Keratinocyte (primary cell): ENCODE data around the gene PGLYRP2. TPM values are rescaled to one million over a fixed set of nuclear protein-coding genes. Genes with fewer than 3 reads are reported as not detected.

Source experiments
- DNase-seq: peaks from one replicate; pipeline ENCODE4 v3.0.0-alpha.2; 2011; ENCODE audit warnings: low read depth, missing footprints, low spot score
- FAIRE-seq: peaks from 2 replicates; lab custom pipeline; 2011; peaks lifted over from hg19 to GRCh38; lab: Jason Lieb, UNC
- H2AFZ ChIP-seq: 2 replicates; pipeline ENCODE4 v1.6.0; 2012; ENCODE audit warnings: low read length, control low read depth, inconsistent platforms; ENCODE audit not compliant: control insufficient read depth
- H3K27ac ChIP-seq: 2 replicates; pipeline ENCODE4 v1.5.1; 2011; ENCODE audit warnings: low read length; ENCODE audit not compliant: control insufficient read depth, insufficient read depth
- H3K27me3 ChIP-seq: 3 replicates; pipeline ENCODE4 v1.6.0; 2011; ENCODE audit warnings: low read length; ENCODE audit not compliant: control insufficient read depth, insufficient read depth; ENCODE audit errors: extremely low read depth
- H3K36me3 ChIP-seq, 2 experiments: 2 replicates in 1 of 2; 3 replicates in 1 of 2; pipeline ENCODE4 v1.5.1; 2011; ENCODE audit warnings: low read length in 2 of 2, mild to moderate bottlenecking in 1 of 2; ENCODE audit not compliant: control insufficient read depth in 2 of 2, insufficient read depth in 2 of 2; ENCODE audit errors: extremely low read depth in 1 of 2
- H3K4me1 ChIP-seq: 3 replicates; pipeline ENCODE4 v1.5.1; 2011; ENCODE audit warnings: low read length; ENCODE audit not compliant: control insufficient read depth, insufficient read depth; ENCODE audit errors: extremely low read depth
- H3K4me2 ChIP-seq: 3 replicates; pipeline ENCODE4 v1.6.0; 2011; ENCODE audit warnings: low read depth, low read length; ENCODE audit not compliant: control insufficient read depth, insufficient read depth; ENCODE audit errors: extremely low read depth
- H3K4me3 ChIP-seq, 3 experiments: fragments of 200-600 bp in 1 of 3; sonication (generic) in 1 of 3; 2 replicates in 2 of 3; 3 replicates in 1 of 3; pipeline ENCODE4 v1.5.1; 2011 to 2016; ENCODE audit warnings: low read length in 3 of 3, mild to moderate bottlenecking in 3 of 3, control low read depth in 2 of 3, inconsistent platforms in 1 of 3, low read depth in 1 of 3, mixed read lengths in 1 of 3, mixed run types in 1 of 3, moderate library complexity in 1 of 3; ENCODE audit not compliant: control insufficient read depth in 2 of 3, insufficient read depth in 2 of 3; ENCODE audit errors: extremely low read depth in 1 of 3
- H3K79me2 ChIP-seq: 2 replicates; pipeline ENCODE4 v1.6.0; 2012; ENCODE audit warnings: low read length; ENCODE audit not compliant: control insufficient read depth, insufficient read depth
- H3K9ac ChIP-seq: 3 replicates; pipeline ENCODE4 v1.6.0; 2011; ENCODE audit warnings: low read length; ENCODE audit not compliant: control insufficient read depth, insufficient read depth; ENCODE audit errors: extremely low read depth
- H3K9me1 ChIP-seq: 3 replicates; pipeline ENCODE4 v1.6.0; 2011; ENCODE audit warnings: low read length; ENCODE audit not compliant: control insufficient read depth, insufficient read depth; ENCODE audit errors: extremely low read depth
- H3K9me3 ChIP-seq: 2 replicates; pipeline ENCODE4 v1.5.1; 2012; ENCODE audit warnings: low read depth, low read length; ENCODE audit not compliant: control insufficient read depth
- H4K20me1 ChIP-seq: 3 replicates; pipeline ENCODE4 v1.6.0; 2011; ENCODE audit warnings: low read length; ENCODE audit not compliant: control insufficient read depth, insufficient read depth; ENCODE audit errors: extremely low read depth
- CTCF ChIP-seq, 3 experiments: IDR thresholded peaks in 1 of 3; conservative IDR thresholded peaks in 1 of 3; optimal IDR thresholded peaks in 1 of 3; 2 replicates in 2 of 3; 3 replicates in 1 of 3; pipeline versions ENCODE3 to v1.5.1; 2011; ENCODE audit warnings: low read length in 3 of 3, mild to moderate bottlenecking in 3 of 3, moderate library complexity in 2 of 3, control low read depth in 1 of 3, inconsistent platforms in 1 of 3; ENCODE audit not compliant: insufficient read depth in 2 of 3; ENCODE audit errors: extremely low read depth in 1 of 3
- EZH2 ChIP-seq: IDR thresholded peaks from one replicate; pipeline ENCODE4 v1.6.1; 2012; ENCODE audit warnings: inconsistent platforms, mild to moderate bottlenecking, low read length, moderate library complexity
- dilution Hi-C: fragments of 300-500 bp; cut with MboI; formaldehyde crosslinking; loops from one replicate; pipeline ENCODE4 v1.7.0; 2020; ENCODE audit warnings: low sequenced_read_pairs; ENCODE audit not compliant: extremely low pct_ligation_motif_present
- polyA plus RNA-seq, 5 experiments: library from polyadenylated mRNA; depleted of rRNA in 3 of 5; stranded (reverse) in 3 of 5; stranded (forward) in 1 of 5; unstranded in 1 of 5; fragments of >200 nt; gene quantifications; 1 replicate in 1 of 5; 2 replicates in 3 of 5; 3 replicates in 1 of 5; pipeline versions ENCODE4 v1.2.1 to v1.2.3, GENCODE V29; 2011 to 2012; ENCODE audit warnings: missing spikeins in 2 of 5, low read depth in 1 of 5, low replicate concordance in 1 of 5

The PGLYRP2 gene
- polyA plus RNA-seq, 1 donor (not counting 4 experiments of a cell fraction or from before 2014, with no cell fraction given), result not detected

- no peak overlapping the region for H3K27ac ChIP-seq
- no peaks in the 10 kb centered on the region for H4K20me1 ChIP-seq
- no peaks in the 10 kb centered on the region for H3K79me2 ChIP-seq
- no peak overlapping the region for H3K4me3 ChIP-seq
- H3K9me3 ChIP-seq, result no peaks in the 10 kb centered on the region
- H3K36me3 ChIP-seq, result no peaks in the 10 kb centered on the region
- dilution Hi-C loops, result no loop called here
- FAIRE-seq (no peak), DNase-seq (no peak)
- no peak overlapping the region for H3K4me2 ChIP-seq
- H3K27me3 ChIP-seq, result peaks cover 5% of the 10 kb centered on the region
- H3K9ac ChIP-seq, result no peak overlapping the region
- no peaks in the 10 kb centered on the region for H3K9me1 ChIP-seq
- no peak for TF ChIP-seq EZH2
- no peak for TF ChIP-seq CTCF (optimal IDR thresholded peaks at IDR 0.05 in 1 of 3, IDR thresholded peaks at IDR 0.05 in 1 of 3, conservative IDR thresholded peaks at IDR 0.05 in 1 of 3; ENCODE audit: extremely low read depth in 1 of 3, insufficient read depth in 2 of 3, low read length in 3 of 3)
- H3K4me1 ChIP-seq, result no peaks in the 10 kb centered on the region
- no peak overlapping the region for H2AFZ ChIP-seq
Observed at GRCh38 chr19:15447057-15447456, 32.2 kb downstream of the PGLYRP2 start.

- H3K36me3 ChIP-seq, result no peaks in the 10 kb centered on the region
- no peak overlapping the region for H3K9ac ChIP-seq
- no peaks in the 10 kb centered on the region for H4K20me1 ChIP-seq
- peaks cover 5% of the 10 kb centered on the region for H3K27me3 ChIP-seq
- H3K9me3 ChIP-seq, result no peaks in the 10 kb centered on the region
- H3K9me1 ChIP-seq, result no peaks in the 10 kb centered on the region
- no peaks in the 10 kb centered on the region for H3K4me1 ChIP-seq
- no peak for DNase-seq
- H3K79me2 ChIP-seq, result no peaks in the 10 kb centered on the region
- TF ChIP-seq CTCF (optimal IDR thresholded peaks at IDR 0.05 in 1 of 3, IDR thresholded peaks at IDR 0.05 in 1 of 3, conservative IDR thresholded peaks at IDR 0.05 in 1 of 3; ENCODE audit: extremely low read depth in 1 of 3, insufficient read depth in 2 of 3, low read length in 3 of 3) (no peak), EZH2 (no peak)
- dilution Hi-C loops, result no loop called here
- no peak overlapping the region for H2AFZ ChIP-seq
- no peak overlapping the region for H3K27ac ChIP-seq
- no peak overlapping the region for H3K4me3 ChIP-seq
- no peak for FAIRE-seq
- no peak overlapping the region for H3K4me2 ChIP-seq
Observed at GRCh38 chr19:15445807-15446376, 33.4 kb downstream of the PGLYRP2 start.
